K562 (cell line): ENCODE measurements around the gene AP1G1. TPM values are rescaled to one million over a fixed set of nuclear protein-coding genes. Genes with fewer than 3 reads are reported as not detected.

Source experiments
- ATAC-seq: fragments of 200-7000 bp; cut with Tn5 transposase; 3 replicates; pipeline ENCODE4 v1.9.1; 2020; ENCODE audit warnings: moderate library complexity
- BruUV-seq: library from RNA; stranded (reverse); fragments of 400-500 nt; replicated peaks from 2 replicates; lab custom pipeline; 2021; lab: Mats Ljungman, UMichigan
- CTCF ChIA-PET: fragments of 300-600 bp; formaldehyde crosslinking; extraction: SDS; loops from one replicate; lab custom pipeline; 2021; ENCODE audit warnings: low intra/inter-chr PET ratio; lab: Yijun Ruan, JAX
- POLR2A ChIA-PET: fragments of 300-600, 350-650 bp; sonication (Branson Sonifier 250); formaldehyde crosslinking; extraction: SDS; loops from one replicate; lab custom pipeline; 2021; ENCODE audit warnings: antibody characterized with exemption, inconsistent platforms; lab: Yijun Ruan, JAX
- DNase-seq, 4 experiments: peaks; one replicate each; pipeline versions ENCODE4 v3.0.0 to v3.0.0-alpha.2; 2011 to 2018; ENCODE audit warnings: low spot score in 3 of 4, mixed read lengths in 3 of 4; ENCODE audit errors: extremely low read depth in 1 of 4
- FAIRE-seq: peaks from 2 replicates; lab custom pipeline; 2011; peaks lifted over from hg19 to GRCh38; lab: Jason Lieb, UNC
- H2AFZ ChIP-seq: 2 replicates; pipeline ENCODE4 v1.6.0; 2011; ENCODE audit warnings: low read depth, low read length, control low read depth, inconsistent platforms
- H3K27ac ChIP-seq: fragments of 200-600 bp; 3 replicates; pipeline ENCODE4 v1.8.0; 2011; ENCODE audit warnings: low read depth, mild to moderate bottlenecking, control low read depth, inconsistent platforms, low read length, moderate library complexity, mixed read lengths; ENCODE audit errors: extremely low read depth
- H3K27me3 ChIP-seq, 2 experiments: fragments of 300-600 bp in 1 of 2; 2 replicates in 1 of 2; 3 replicates in 1 of 2; pipeline versions ENCODE4 v1.6.0 to v1.8.0; 2011; ENCODE audit warnings: inconsistent platforms in 2 of 2, low read length in 2 of 2, mild to moderate bottlenecking in 1 of 2, mixed read lengths in 1 of 2, moderate library complexity in 1 of 2; ENCODE audit not compliant: control insufficient read depth in 2 of 2, insufficient read depth in 2 of 2
- H3K36me3 ChIP-seq: fragments of 300-600 bp; 3 replicates; pipeline ENCODE4 v1.8.0; 2011; ENCODE audit warnings: mild to moderate bottlenecking, low read length, inconsistent platforms; ENCODE audit not compliant: control insufficient read depth, insufficient read depth
- H3K4me1 ChIP-seq, 2 experiments: fragments of 200-600 bp in 1 of 2; replicated peaks in 1 of 2; 2 replicates in 1 of 2; 3 replicates in 1 of 2; pipeline versions ENCODE4 v1.5.1 to v1.8.0; 2011; ENCODE audit warnings: inconsistent platforms in 2 of 2, low read length in 2 of 2, mild to moderate bottlenecking in 1 of 2, mixed read lengths in 1 of 2, moderate library complexity in 1 of 2; ENCODE audit not compliant: control insufficient read depth in 2 of 2, insufficient read depth in 2 of 2
- H3K4me2 ChIP-seq: 2 replicates; pipeline ENCODE4 v1.6.1; 2011; ENCODE audit warnings: low read length, control low read depth, inconsistent platforms, mixed read lengths; ENCODE audit not compliant: insufficient read depth
- H3K4me3 ChIP-seq: fragments of 200-600 bp; sonication (generic), shearing (Covaris generic); 2 replicates; pipeline ENCODE4 v1.5.1; 2016; ENCODE audit warnings: control low read depth, inconsistent platforms
- H3K79me2 ChIP-seq: fragments of 200-600 bp; 3 replicates; pipeline ENCODE4 v1.8.0; 2011; ENCODE audit warnings: low read length, inconsistent platforms; ENCODE audit not compliant: control insufficient read depth, insufficient read depth
- H3K9ac ChIP-seq, 2 experiments: 2 replicates each; pipeline versions ENCODE4 v1.6.0 to v1.6.1; 2011; ENCODE audit warnings: low read depth in 2 of 2, low read length in 2 of 2, control low read depth in 1 of 2, inconsistent platforms in 1 of 2, mild to moderate bottlenecking in 1 of 2, mixed read lengths in 1 of 2; ENCODE audit not compliant: insufficient read depth in 1 of 2
- H3K9me1 ChIP-seq: one replicate; pipeline ENCODE4 v1.6.0; 2011; ENCODE audit warnings: inconsistent platforms, mild to moderate bottlenecking, low read length, moderate library complexity; ENCODE audit not compliant: control insufficient read depth, insufficient read depth
- H3K9me3 ChIP-seq: replicated peaks from 2 replicates; pipeline ENCODE4 v1.5.1; 2011; ENCODE audit warnings: low read depth, low read length, inconsistent platforms; ENCODE audit not compliant: control insufficient read depth, insufficient read depth
- H4K20me1 ChIP-seq: replicated peaks from 2 replicates; pipeline ENCODE4 v1.6.1; 2011; ENCODE audit warnings: low read length, inconsistent platforms, mixed read lengths; ENCODE audit not compliant: control insufficient read depth, insufficient read depth
- FOXK2 ChIP-seq, 2 experiments: fragments of 450-650 bp; IDR thresholded peaks in 1 of 2; conservative IDR thresholded peaks in 1 of 2; 2 replicates each; pipeline ENCODE4 v1.6.1; 2016; ENCODE audit warnings: low read depth in 2 of 2, mild to moderate bottlenecking in 1 of 2
- KLF10 ChIP-seq: fragments of 250-450 bp; sonication (Bioruptor Pico); IDR thresholded peaks from 2 replicates; pipeline ENCODE4 v1.6.1; 2021; ENCODE audit warnings: matching md5 sums
- MAZ ChIP-seq, 2 experiments: fragments of 450-650 bp in 1 of 2; sonication (generic) in 1 of 2; formaldehyde crosslinking; IDR thresholded peaks in 1 of 2; conservative IDR thresholded peaks in 1 of 2; 2 replicates each; pipeline versions ENCODE4 v1.4.0 to v1.5.0; 2020; ENCODE audit warnings: mild to moderate bottlenecking in 1 of 2, missing genetic modification reagents in 1 of 2
- PKNOX1 ChIP-seq: fragments of 450-650 bp; IDR thresholded peaks from 2 replicates; pipeline ENCODE4 v1.6.1; 2016
- WGBS: fragments of 100-300 bp; shearing (Covaris generic); methylation state at CpG from one replicate; pipeline ENCODE4 v1.1.6; 2016; ENCODE audit warnings: low coverage, mixed read lengths; ENCODE audit not compliant: insufficient coverage; ENCODE audit errors: missing lambda C conversion rate; 5-methylcytosine and 5-hydroxymethylcytosine counted together
- in situ Hi-C: fragments of 300-500 bp; cut with MboI; formaldehyde crosslinking; loops from 4 replicates; pipeline ENCODE4 v1.15.0; 2018; ENCODE audit warnings: inconsistent platforms, mixed read lengths
- intact Hi-C: fragments of 100-400 bp; cut with micrococcal nuclease; formaldehyde crosslinking; loops from 2 replicates; pipeline ENCODE4 v1.14.2; 2022
- polyA plus RNA-seq, 8 experiments: library from polyadenylated mRNA; depleted of rRNA in 4 of 8; stranded (reverse) in 5 of 8; unstranded in 3 of 8; fragments of >200 nt; fragmentation: Nextera tagmentation in 2 of 8; fragmentation: Illumina TruSeq in 1 of 8; extraction: Ambion mirVana in 2 of 8; extraction: Trizol in 1 of 8; gene quantifications; 2 replicates each; pipeline versions ENCODE4 v1.2.1 to v1.2.3, GENCODE V29; 2011 to 2014; ENCODE audit warnings: inconsistent platforms in 1 of 8, missing spikeins in 1 of 8
- total RNA-seq, 7 experiments: library from RNA; depleted of rRNA in 6 of 7; stranded (reverse); fragments of >200 nt in 6 of 7; fragmentation: Illumina TruSeq in 2 of 7; extraction: Trizol in 2 of 7; gene quantifications; 2 replicates each; pipeline versions ENCODE4 v1.2.1 to v1.2.3, GENCODE V29; 2011 to 2021; ENCODE audit warnings: low replicate concordance in 1 of 7

Gene AP1G1
- total and polyA plus RNA-seq, 9 of the 15 experiments (the other 6 are each of a cell fraction or from before 2014, with no cell fraction given) = 7.0 to 59.2 (median 42.0) TPM

- ChIA-PET CTCF (no interaction called here), POLR2A (interaction anchor here (2.2 kb wide), 1 partner anchor 11 kb away, joined by 7 read pairs; no protein-coding TSS in a partner anchor)
- FAIRE-seq = no peak
- TF ChIP-seq MAZ (CRISPR knock-in tag; conservative IDR thresholded peaks at IDR 0.05 in 1 of 2, IDR thresholded peaks at IDR 0.05 in 1 of 2) = no peak
- TF ChIP-seq KLF10 (CRISPR knock-in tag) = no peak
- no peak for TF ChIP-seq FOXK2 (conservative IDR thresholded peaks at IDR 0.05 in 1 of 2, IDR thresholded peaks at IDR 0.05 in 1 of 2; ENCODE audit: low read depth in 2 of 2)
- no peak for TF ChIP-seq PKNOX1
- Histone ChIP-seq H3K4me2 (no peak overlapping the region), H3K27ac (no peak overlapping the region), H2AFZ (no peak overlapping the region), H3K27me3 (no peaks in the 10 kb centered on the region), H3K9me1 (no peaks in the 10 kb centered on the region), H3K36me3 (peaks cover 58% of the 10 kb centered on the region), H4K20me1 (no peaks in the 10 kb centered on the region), H3K79me2 (no peaks in the 10 kb centered on the region), H3K9me3 (no peaks in the 10 kb centered on the region), H3K4me1 (peaks cover 7 to 8% of the 10 kb centered on the region in 2 experiments; a peak in 3 of 5 replicates), H3K9ac (no peak overlapping the region), H3K4me3 (no peak overlapping the region)
- intact Hi-C loops (no loop called here), in situ Hi-C loops (no loop called here)
- BruUV-seq = no TSS peak
- ATAC-seq = no peak
- DNase-seq = no peak
- 83% methylated on average over 3 of the region's 3 CpGs for WGBS
Observed at GRCh38 chr16:71732587-71732986, 76.0 kb downstream of the AP1G1 start.
